ENCODE results near the gene SQOR.

The SQOR gene

DNA sequence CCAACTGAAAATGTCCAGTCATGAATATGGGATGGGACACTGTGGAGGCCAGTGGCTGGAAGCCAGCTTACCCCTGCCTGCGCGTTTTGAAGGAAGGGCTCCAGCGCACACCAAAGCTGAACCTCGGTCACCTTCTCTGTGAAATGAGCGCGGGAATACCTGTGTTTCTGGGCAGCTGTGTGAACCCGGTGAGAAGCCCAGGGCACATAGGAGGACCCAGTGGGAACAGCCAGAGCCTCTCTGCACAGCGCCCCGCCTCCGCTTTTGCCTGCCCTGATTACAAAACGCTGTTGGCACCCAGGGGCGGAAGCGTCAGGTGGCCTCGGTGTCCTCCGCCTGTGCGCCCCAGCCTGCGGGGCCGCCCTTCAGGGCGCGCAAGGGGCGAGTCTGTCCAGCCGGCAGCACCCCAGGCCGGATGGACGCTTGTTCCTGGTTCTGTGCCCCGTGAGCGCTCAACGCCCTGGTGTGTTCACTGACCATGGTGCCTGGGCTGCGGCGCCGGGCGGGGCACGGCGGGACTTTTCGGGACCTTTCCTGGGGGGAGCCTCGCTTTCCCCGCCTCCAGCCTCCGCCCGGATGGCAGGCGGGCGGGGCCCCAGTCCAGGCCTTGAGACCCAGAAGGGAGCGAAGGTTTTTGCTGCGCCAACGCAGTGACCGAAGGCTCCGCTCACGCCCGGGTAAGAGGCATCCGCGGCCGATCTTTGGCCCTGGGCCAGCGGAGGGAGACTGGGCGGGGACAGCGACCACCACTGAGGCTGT lies at the start of gene SQOR:
SQOR (plus strand) TSS at position 598 of the 759 bp plus-strand sequence. CDS start 23,895 bp downstream, outside the sequence.
- DNase-seq, result no peak

DNA sequence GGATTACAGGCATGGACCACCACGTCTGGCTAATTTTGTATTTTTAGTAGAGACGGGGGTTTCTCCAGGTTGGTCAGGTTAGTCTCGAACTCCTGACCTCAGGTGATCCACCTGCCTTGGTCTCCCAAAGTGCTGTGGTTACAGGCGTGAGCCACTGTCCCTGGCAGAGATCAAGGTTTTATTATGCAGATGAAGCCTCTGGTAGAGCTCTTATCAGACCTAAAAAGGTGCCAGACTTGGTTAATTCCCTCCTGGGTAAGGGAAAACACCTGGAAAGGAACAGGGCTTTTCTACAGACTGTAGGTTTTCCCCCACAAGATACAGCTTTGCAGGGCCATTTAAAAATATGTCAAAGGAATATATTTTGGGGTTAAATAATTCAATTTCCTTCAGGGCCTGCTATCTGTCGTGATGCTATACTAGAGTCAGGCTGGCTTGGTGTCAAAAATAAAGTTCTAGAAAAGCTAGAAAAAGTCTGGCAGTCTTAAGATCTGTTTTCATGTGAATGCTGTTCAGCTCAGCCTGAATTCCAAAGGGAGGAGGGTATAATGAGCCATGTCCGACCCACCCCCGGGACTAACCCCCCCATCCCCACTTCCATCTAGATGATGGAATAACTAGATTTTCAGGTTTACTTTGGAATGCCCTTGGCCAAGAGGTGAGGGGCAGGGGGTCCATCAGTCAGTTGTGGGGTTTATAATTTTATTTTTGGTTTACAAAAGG lies 49.6 kb upstream of the SQOR start:
- no peak for DNase-seq

DNA sequence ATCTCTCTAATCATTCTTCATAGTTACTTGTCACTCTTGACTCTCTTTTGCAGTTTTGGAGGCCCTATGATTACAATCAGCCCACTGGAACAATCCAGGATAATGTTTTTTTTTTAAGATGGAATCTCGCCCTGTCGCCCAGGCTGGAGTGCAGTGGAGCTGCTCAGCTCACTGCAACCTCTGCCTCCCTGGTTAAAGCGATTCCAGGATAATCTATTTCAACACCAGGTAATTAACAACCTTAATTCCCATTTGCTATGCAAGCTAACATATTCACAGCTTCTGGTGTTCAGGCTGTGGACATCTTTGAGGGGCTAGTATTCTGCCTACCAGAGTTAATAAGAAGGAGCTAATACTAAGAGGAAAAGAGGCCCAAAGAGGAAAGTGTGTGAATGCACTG lies 48.7 kb upstream of the SQOR start:
- DNase-seq, result no peak

DNA sequence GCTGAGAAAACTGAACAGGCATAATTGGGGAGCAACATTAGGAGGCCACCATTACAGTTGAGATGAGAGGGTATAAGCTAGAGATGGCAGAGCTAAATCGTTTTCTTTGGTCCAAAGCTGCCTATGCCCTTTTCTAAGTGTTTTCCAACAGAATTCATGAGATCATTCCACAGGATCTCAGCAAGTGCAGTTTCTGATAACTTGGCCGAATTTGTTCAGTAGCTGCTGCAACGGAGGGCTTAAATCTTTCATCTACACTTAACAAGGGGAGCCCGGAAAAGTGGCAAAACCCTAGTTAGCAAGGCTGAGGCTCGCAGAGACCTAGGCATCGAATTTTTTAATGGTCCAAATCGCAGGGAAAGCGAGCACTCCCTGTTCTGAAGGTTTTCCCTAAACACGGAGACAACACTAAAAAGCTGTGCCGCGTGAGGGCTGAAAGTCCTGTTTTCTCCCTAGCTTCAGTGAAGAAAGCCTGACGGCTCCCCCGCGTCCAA lies 48.2 kb upstream of the SQOR start:
- DNase-seq, result no peak

DNA sequence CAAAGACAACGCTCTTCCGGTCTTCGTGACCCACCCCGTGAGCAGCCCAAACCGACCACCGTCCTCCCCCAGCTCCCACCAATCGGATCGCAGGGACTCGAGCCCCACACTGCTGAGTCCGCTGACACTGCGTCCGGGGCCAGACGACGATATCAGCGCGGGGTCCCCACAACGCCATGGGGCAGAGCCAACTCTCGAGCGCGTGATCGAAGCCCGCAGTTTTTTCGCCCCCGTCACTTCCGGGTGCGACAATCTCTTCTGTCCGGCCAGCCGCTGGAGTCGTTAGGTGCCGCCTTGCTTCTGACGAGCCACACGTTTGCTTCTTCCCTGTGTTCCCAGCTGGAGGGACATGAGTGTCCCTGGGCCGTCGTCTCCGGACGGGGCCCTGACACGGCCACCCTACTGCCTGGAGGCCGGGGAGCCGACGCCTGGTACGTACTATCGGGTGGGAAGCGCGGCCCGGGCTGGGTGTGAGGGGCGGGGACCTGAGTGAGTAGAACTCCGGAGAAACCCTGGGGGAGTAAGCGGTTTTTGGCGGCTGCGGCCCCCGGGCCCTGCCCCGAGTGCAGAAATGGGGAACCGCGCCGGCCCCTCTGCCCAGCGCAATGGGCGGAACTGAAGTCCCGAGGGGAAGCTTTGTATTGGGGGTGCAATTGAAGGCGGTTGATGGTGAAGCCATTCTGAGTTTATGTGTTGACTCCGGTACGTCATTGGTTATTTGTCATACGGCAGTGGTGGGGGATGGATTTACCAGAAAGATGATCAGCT lies 47.5 kb upstream of the SQOR start, which contains the start of gene BLOC1S6:
BLOC1S6 (plus strand) TSS at position 285 of the 768 bp plus-strand sequence; CDS start at position 350, 65 bp downstream.
- DNase-seq, result peak; percentile 86

DNA sequence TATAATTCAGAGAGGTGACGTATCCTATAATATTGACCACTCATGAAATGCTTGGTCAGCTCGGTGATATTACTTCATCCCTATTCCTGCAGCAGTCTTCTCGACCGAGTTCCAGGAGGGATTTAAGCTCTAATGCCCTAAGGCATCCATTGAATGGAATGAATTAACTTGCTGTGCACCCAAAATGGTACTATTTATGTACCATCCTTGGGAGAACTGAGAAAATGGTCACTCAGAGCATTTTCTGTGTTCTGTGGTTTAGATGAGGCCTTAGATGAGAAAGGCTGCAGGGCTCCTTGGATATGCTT lies 47.0 kb upstream of the SQOR start:
- no peak for DNase-seq

DNA sequence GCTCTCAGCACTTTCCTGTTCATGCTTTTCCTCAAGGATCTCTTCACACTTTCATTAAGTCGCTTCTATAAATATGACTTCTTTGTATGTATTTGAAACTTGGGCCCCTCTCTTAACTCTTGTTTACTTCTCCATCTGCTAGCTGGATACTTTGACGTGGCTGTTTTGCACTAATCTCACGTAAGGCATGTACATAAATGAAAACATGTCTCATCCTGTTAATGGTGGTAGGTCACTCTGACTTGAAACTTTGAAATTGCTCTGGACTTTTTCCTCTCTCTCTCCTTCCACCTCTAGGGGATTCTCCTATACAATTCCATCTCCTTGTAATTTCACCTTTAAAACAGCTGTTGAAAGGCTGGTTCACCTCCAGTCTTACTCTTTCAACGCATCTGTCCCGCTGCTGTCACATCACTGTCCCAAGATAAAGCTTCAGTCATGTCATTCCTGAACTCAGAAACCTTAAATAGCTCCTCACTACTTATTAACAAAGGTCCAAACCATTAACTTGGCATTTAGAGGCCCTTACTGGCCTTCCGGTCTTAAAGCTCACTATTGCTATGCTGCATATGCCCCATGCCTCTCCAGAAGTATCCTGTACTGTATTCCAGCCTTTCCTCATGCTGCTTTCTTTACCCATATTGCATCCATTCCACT lies 46.5 kb upstream of the SQOR start:
- no peak for DNase-seq

DNA sequence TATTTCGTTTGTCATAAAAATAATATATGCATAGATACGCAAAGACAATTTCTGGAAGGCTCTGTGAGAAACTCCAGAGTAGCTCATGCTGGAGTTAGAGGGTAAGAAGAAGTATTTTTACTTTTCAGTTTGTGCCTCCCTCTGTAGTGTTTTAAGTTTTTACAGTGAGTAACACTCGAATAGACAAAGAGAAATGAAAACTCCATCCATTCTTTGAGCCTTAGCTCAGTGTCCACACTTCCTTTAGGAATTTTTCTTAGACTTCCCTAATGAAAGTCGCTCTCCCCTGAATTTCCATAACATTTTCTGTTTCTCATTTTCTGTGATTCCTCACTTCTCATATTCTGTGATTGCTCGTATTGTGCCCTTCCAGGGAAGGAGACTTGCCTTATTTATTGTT lies 45.6 kb upstream of the SQOR start:
- DNase-seq, result no peak

DNA sequence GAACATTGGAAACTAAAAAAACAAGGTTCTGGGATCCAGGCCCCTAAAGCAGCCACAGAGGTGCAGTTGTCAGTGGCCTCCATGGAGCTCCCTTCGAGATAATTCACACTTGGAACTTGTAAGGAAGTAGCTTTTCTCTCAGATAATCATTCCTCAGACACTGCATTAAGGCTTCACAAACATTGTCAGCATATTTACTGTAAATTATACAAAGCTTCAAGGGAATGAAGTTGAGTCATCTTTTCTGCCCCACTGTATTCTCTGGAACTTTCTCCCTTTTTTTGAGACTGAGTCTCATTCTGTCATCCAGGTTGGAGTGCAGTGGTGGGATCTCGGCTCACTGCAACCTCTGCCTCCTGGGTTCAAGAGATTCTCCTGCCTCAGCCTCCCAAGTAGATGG lies 40.5 kb upstream of the SQOR start:
- no peak for DNase-seq

DNA sequence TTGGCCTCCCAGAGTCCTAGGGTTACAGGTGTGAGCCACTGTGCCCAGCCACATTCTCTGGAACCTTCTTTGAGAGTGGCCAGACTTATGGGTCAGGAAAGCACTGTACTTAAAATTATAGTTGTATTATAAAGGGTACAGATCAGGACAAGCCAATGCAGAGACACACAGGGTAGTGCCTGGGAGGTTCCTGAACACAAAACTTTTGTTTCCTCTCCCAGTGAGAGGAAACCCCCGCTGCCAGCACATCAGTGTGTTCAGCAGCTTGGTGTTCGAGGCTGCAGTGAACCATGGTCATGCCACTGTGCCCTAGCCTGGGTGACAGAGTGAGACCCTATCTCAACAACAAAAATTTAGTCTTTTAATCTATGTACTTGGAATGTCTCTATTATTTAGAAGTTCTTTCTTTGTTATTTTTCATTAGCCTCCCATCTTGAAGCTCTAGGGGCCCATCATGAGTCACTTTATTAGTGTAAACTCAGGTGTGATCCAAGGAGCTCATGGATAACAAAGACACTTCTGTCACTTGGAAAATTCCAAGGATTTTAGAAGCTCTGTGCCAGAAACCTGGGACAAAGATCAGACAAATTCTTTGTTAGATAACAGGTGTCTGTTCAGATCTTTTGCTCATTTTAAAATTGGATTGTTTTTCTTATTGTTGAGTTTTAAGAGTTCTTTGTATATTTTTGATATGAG lies 39.8 kb upstream of the SQOR start:
- DNase-seq, result no peak

DNA sequence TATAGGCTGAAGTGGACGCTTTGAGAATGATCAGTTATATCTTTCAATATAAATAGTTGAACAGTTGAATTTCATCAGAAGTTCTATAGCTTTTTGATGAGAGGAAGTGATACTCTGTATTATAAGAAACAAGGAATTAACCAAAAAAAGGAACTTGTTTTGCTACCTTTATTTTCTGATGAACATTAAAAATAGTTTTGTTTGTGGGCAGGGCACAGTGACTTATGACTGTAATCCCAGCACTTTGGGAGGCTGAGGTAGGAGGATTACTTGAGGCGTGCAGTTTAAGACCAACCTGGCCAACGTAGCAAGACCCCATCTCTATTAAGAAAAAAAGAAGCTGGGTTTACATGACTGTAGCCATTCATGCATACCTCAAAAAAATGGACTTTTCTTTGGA lies 30.9 kb upstream of the SQOR start:
- no peak for DNase-seq

DNA sequence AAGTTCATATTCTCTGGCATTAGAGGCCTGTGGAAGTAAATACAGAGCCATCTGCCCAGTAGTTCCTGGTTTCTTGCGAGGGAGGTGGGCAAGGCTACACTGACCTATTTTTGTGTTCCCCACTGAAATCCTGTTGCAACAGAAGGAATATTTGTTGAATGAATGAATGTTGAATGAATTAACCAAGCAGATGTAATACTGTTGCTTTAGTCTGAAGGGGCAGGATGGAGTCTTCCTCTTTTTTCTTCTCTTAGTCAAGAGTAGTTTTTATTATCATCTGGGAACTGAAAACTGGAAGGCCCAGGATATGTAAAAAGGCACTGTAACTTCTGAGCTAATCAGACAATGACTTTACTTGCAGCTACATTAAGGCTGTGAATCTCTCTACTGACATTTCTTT lies 30.5 kb upstream of the SQOR start:
- no peak for DNase-seq

DNA sequence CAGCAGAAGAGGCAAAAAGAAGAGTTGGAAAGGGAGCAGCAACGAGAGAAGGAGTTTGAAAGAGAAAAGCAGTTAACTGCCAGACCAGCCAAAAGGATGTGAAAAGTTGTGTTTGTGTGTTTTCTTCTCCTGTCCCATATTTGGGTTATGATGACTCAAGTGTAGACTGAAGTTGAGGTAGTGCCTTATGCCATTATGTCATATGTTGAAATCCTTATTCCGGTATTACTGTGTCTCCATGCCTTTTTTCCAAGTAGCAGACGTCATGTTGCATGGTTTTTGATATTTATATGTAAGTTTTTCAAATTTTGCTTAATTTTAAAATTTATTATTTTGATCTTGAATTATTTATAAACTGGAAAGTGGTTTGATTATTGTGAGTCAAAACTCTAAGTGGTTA lies 28.4 kb upstream of the SQOR start:
- DNase-seq, result no peak

DNA sequence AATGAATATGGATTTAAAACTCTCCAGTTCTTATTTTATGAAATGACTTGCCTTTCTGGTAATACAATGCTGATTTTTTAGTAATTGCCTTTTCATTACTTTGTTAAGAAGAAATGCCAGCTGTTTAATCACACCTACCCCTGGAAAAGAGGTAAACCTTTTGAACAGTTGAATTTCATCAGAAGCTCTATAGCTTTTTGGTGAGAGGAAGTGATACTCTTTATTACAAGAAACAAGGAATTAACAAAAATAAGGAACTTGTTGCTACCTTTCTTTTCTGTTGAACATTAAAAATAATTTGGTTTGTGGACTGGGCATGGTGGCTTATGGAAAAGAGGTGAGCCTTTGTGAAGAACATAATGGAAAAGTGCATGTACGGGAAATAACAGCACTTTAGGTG lies 28.0 kb upstream of the SQOR start:
- DNase-seq, result no peak

DNA sequence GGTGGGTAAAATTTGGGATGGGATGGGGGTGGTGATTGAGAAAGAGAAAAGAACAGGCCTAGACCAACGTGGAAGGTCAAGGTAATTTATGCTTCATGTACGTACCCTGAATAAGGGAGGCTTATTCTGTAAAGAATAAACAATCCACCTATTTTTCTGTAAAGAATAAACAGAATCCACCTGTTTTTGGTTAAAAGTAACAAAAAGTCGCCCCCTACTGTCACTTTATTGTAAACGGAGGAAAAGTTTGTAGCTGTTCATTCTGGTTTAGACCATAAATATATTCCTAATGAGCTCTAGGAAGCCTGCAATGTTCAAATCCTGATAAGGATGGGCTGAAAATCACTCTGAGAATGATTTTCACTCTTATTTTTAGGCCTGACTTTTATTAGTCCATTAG lies 23.5 kb upstream of the SQOR start:
- DNase-seq, result no peak

DNA sequence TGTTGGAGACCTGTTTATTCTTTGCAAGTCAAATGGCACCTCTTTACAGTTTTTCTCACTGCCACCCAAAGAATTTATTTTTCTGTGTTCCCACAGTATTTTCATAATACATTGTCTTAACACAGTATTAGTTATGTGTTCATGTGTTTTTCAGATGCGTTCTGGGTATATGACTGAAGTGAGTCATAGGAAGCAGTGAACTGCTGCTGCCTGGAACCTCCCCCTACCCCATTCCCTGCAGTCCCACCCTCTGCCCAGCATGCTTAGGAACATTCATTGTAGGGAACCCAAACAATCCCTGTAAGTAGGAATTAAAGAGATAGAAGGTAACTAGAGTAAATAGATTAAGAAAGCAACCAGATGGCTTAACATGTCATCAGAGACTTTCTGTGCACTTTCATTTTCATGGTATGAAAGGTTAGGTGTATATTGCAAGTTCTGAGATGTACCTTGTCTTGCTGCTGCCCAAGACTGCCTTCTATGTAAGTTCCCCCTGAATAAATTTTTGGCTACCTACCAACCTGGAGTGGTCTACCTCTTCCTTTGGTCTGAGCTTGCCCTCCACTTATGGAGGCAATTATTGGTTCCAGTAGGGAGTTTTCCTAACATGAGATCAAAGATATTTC lies 21.9 kb upstream of the SQOR start:
- no peak for DNase-seq

DNA sequence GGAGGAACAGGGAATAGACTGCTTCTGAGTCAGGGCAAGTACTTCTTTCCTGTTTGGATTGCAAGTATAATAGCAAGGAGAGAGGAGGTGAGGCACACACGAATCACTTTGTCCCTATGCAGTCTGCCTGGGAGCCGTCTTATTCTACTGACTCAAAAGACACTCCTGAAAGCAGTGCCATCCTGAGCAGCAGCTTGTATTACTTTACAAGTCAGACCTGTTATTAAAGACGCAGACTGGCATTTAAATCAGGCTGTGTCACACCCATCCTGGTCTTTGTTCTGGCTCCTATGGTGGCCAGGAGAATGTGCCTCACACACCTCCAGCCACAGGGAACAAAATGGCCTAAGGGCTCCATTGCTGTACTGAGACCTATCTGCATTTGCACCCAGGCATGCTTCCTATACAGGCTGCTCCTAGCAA lies 17.9 kb upstream of the SQOR start:
- no peak for DNase-seq

DNA sequence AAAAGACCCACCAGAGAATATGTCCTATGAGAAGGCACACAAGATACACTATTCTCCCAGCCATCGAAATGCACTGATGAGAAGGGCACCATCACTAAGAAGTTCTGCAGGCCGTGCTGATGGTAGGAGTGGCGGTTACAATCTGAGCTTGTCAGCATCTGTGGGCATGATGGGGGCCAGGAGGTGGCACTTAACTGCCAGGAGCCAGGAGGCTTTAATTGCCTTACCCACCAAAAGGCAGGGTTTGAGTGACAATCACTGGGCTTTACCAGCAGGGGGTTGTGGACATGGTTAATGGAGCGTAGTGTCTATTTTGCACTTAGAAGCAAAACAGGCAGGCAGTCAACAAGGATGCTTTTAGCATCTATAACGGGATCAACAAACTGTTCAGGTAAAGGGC lies 16.0 kb upstream of the SQOR start:
- DNase-seq, result no peak

DNA sequence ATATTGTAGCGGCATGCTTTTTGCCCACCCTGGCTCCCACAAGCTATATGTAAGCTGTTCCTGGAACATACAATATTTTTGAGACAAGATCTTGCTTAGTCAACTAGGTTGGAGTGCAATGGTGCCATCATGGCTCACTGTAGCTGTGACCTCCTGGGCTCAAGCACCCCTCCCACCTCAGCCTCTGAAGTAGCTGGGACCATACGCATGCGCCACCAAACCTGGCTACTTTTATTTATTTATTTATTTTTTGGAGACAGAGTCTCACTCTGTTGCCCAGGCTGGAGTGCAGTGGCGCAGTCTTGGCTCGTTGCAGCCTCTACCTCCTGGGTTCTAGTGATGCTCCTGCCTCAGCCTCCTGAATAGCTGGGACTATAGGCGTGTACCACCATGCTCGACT lies 6.7 kb upstream of the SQOR start:
- no peak for DNase-seq

DNA sequence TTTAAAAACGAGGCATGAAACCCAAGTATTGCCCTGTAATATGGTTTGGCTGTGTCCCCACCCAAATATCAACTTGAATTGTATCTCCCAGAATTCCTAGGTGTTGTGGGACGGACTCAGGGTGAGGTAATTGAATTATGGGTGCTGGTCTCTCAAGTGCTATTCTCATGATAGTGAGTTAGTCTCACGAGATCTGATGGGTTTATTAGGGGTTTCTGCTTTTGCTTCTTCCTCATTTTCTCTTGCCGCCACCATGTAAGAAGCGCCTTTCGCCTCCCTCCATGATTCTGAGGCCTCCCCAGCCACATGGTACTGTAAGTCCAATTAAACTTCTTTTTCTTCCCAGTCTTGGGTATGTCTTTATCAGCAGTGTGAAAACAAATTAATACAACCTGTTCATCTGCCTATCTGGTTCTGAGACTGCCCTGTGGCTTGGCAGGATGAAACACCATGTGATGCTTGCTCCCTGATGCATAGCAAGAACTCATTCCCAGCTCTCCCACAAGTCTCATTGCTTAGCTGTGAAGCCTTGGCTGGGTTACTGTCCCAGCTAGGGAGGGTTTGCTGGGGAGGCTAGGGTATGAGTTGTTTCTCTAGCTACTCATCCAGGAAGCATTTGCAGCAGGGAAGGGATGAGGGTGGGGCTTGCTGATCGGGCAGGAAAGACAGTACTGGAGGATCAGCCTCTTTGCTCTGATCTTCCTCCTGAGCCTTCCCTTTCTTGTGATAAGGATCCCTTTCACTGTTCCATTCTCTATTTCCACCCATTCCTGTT lies 3.7 kb upstream of the SQOR start:
- no peak for DNase-seq

DNA sequence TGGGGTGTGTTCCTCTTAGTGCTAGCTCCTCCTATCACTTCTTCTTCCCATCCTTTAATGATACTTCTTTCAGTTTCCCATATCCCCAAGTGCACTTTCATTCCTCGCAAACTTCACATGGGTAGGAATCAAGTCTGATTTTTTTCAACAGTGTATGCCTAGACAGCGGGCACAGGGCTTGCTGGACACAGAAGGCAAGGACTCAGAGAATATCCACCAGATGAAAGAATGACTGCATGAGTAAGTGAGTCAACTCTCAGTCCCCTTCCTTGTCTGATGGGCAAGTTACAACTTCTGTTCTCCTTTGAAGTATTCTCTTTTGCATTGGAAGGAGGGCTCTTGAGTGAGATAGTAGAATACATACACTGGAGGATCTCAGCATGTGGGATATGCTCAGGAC lies 3.1 kb upstream of the SQOR start:
- DNase-seq, result no peak

Measured in SHP77 treated with DMSO at 0.1 percent for 48 hours (cell line).